HepG2 (cell line): ENCODE results near the gene ELF2. TPM values are rescaled to one million over a fixed set of nuclear protein-coding genes. Genes with fewer than 3 reads are reported as not detected.
A peak's percentile ranks its signal among the peaks of the same experiment; 100 is the strongest.

ENCODE experiments used
- BATF2 ChIP-seq: sonication (generic); formaldehyde crosslinking; IDR thresholded peaks from 2 replicates; pipeline ENCODE4 v1.8.0; 2022; ENCODE audit warnings: mild to moderate bottlenecking, missing genetic modification reagents, moderate library complexity
- EEA1 ChIP-seq: sonication (generic); formaldehyde crosslinking; IDR thresholded peaks from 2 replicates; pipeline ENCODE4 v1.5.1; 2020; ENCODE audit warnings: mild to moderate bottlenecking, missing genetic modification reagents, borderline replicate concordance
- HCFC1 ChIP-seq: fragments of 150-350 bp; IDR thresholded peaks from 2 replicates; pipeline ENCODE4 v1.6.1; 2014; ENCODE audit warnings: low read depth, low read length
- HOXA5 ChIP-seq: sonication (generic); formaldehyde crosslinking; IDR thresholded peaks from 2 replicates; pipeline ENCODE4 v1.4.0; 2020; ENCODE audit warnings: missing genetic modification reagents
- MED8 ChIP-seq: sonication (generic); formaldehyde crosslinking; IDR thresholded peaks from 2 replicates; pipeline ENCODE4 v1.8.1; 2023; ENCODE audit warnings: mild to moderate bottlenecking, missing genetic modification reagents; ENCODE audit not compliant: insufficient replicate concordance
- MLLT10 ChIP-seq: sonication (generic); formaldehyde crosslinking; IDR thresholded peaks from 2 replicates; pipeline ENCODE4 v1.4.0; 2020; ENCODE audit warnings: missing genetic modification reagents
- MXD4 ChIP-seq: IDR thresholded peaks from 2 replicates; pipeline ENCODE4 v1.6.1; 2016; ENCODE audit warnings: mild to moderate bottlenecking, missing biosample characterization, missing genetic modification reagents
- NFIB ChIP-seq: sonication (generic); formaldehyde crosslinking; IDR thresholded peaks from 2 replicates; pipeline ENCODE4 v1.9.0; 2021; ENCODE audit warnings: missing genetic modification reagents, mild to moderate bottlenecking, borderline replicate concordance
- NR2F1 ChIP-seq, 2 experiments: fragments of 450-650 bp in 1 of 2; formaldehyde crosslinking in 1 of 2; IDR thresholded peaks; 2 replicates each; pipeline versions ENCODE4 v1.5.0 to v1.6.1; 2016 to 2020; ENCODE audit warnings: mild to moderate bottlenecking in 1 of 2, missing compliant biosample characterization in 1 of 2, missing genetic modification reagents in 1 of 2, moderate library complexity in 1 of 2
- PHF5A ChIP-seq: IDR thresholded peaks from one replicate; pipeline ENCODE4 v1.6.1; 2018; ENCODE audit warnings: low read depth, missing genetic modification reagents; ENCODE audit not compliant: unreplicated experiment
- PLRG1 ChIP-seq: fragments of 450-650 bp; conservative IDR thresholded peaks from 2 replicates; pipeline ENCODE4 v1.6.1; 2016
- PRMT3 ChIP-seq: sonication (generic); formaldehyde crosslinking; IDR thresholded peaks from 2 replicates; pipeline ENCODE4 v1.8.1; 2022; ENCODE audit warnings: low read depth, mild to moderate bottlenecking, moderate library complexity, missing genetic modification reagents, borderline replicate concordance
- SATB2 ChIP-seq: sonication (generic); formaldehyde crosslinking; IDR thresholded peaks from 2 replicates; pipeline ENCODE4 v1.5.0; 2020; ENCODE audit warnings: missing genetic modification reagents
- SIN3B ChIP-seq: fragments of 150-350 bp; IDR thresholded peaks from 2 replicates; pipeline ENCODE4 v1.6.1; 2014; ENCODE audit warnings: low read length
- ZNF230 ChIP-seq: sonication (generic); formaldehyde crosslinking; IDR thresholded peaks from 2 replicates; pipeline ENCODE4 v1.4.0; 2020; ENCODE audit warnings: mild to moderate bottlenecking, missing genetic modification reagents
- ZNF274 ChIP-seq: sonication (generic); formaldehyde crosslinking; IDR thresholded peaks from 2 replicates; pipeline ENCODE4 v1.5.1; 2020; ENCODE audit warnings: mild to moderate bottlenecking, missing genetic modification reagents
- ZNF614 ChIP-seq: IDR thresholded peaks from 2 replicates; pipeline ENCODE4 v1.6.1; 2018; ENCODE audit warnings: missing biosample characterization, missing genetic modification reagents, inconsistent platforms, borderline replicate concordance
- ZNF678 ChIP-seq: sonication (generic); formaldehyde crosslinking; IDR thresholded peaks from 2 replicates; pipeline ENCODE4 v1.4.0; 2020; ENCODE audit warnings: mild to moderate bottlenecking, missing genetic modification reagents
- ZUFSP ChIP-seq: sonication (generic); formaldehyde crosslinking; IDR thresholded peaks from 2 replicates; pipeline ENCODE4 v1.9.0; 2021; ENCODE audit warnings: missing genetic modification reagents, mild to moderate bottlenecking, borderline replicate concordance
- polyA plus RNA-seq, 8 experiments: library from polyadenylated mRNA; depleted of rRNA in 3 of 8; stranded (reverse) in 7 of 8; unstranded in 1 of 8; fragments of >200 nt; fragmentation: Illumina TruSeq in 4 of 8; extraction: Trizol in 4 of 8; gene quantifications; 2 replicates each; pipeline versions ENCODE4 v1.2.1 to v1.2.3, GENCODE V29; 2011 to 2016; ENCODE audit warnings: low read depth in 4 of 8, missing spikeins in 1 of 8, mixed read lengths in 1 of 8; ENCODE audit not compliant: insufficient read depth in 1 of 8
- total RNA-seq, 5 experiments: library from RNA; depleted of rRNA; stranded (reverse); fragments of >200 nt; fragmentation: Illumina TruSeq; extraction: Trizol; gene quantifications; 2 replicates each; pipeline ENCODE4 v1.2.3, GENCODE V29; 2016; ENCODE audit warnings: low read depth in 1 of 5
- TF ChIP-seq, protein P1 (sequence below): sonication (generic); formaldehyde crosslinking; IDR thresholded peaks from 2 replicates; pipeline ENCODE4 v1.8.0; 2022; ENCODE audit warnings: mild to moderate bottlenecking, missing genetic modification reagents, moderate library complexity
- TF ChIP-seq, protein P2 (sequence below): sonication (generic); formaldehyde crosslinking; IDR thresholded peaks from 2 replicates; pipeline ENCODE4 v1.5.0; 2020; ENCODE audit warnings: mild to moderate bottlenecking, low read depth, missing genetic modification reagents, borderline replicate concordance
- TF ChIP-seq, protein P3 (sequence below): sonication (generic); formaldehyde crosslinking; IDR thresholded peaks from 2 replicates; pipeline ENCODE4 v1.4.0; 2020; ENCODE audit warnings: mild to moderate bottlenecking, missing genetic modification reagents
- TF ChIP-seq, protein P4 (sequence below): IDR thresholded peaks from 2 replicates; pipeline ENCODE4 v1.6.1; 2016; ENCODE audit warnings: low read depth, borderline replicate concordance

ELF2 gene
- total and polyA plus RNA-seq, 2 of the 13 experiments (the other 11 are each of a cell fraction or from before 2014, with no cell fraction given): 28.6 to 35.4 TPM

DNA sequence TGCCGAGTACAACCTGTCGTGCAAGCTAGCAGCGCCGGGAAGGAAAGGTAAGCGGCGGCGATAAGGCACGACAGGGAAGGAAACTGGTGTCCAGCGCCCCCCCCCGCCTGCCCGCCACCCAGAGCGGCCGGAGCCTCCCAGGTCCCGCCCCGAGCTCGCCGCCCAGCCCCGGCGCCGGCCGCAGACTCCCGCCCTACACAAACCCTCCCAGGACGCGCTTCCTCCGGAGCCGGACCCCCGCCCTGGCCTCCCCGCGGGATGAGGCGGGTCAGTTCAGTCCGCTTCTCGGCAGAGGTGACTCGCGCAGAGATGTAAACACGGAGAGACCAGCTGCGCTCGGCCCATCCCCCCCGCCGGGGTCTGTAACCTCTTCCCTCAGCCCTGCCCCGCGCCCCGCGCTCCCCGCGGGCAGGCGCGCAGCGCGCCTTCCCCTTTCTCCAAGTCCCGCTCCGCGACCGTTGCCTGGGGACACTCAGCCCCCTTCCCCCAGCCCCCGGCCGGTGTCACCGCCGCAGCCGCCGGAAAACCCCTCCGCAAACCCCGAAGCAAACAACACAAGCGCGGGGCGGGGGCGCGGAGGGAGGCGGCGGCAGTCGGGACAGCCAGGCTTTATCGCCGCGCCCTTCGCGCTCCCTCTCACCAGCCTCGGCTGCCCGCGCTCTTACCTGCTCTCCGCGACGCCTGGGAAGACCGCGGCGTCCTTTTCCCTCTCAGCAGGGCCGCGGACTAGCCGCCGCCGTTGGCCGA is 543 bp downstream of the ELF2 start (continued):
- no peak for TF ChIP-seq PRMT3
- peak; percentile 44; the same call in 1 of the 2 replicates for TF ChIP-seq MXD4 (CRISPR knock-in tag)
- TF ChIP-seq, protein P1, sequence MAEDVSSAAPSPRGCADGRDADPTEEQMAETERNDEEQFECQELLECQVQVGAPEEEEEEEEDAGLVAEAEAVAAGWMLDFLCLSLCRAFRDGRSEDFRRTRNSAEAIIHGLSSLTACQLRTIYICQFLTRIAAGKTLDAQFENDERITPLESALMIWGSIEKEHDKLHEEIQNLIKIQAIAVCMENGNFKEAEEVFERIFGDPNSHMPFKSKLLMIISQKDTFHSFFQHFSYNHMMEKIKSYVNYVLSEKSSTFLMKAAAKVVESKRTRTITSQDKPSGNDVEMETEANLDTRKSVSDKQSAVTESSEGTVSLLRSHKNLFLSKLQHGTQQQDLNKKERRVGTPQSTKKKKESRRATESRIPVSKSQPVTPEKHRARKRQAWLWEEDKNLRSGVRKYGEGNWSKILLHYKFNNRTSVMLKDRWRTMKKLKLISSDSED: no peak
- no peak for TF ChIP-seq MLLT10 (CRISPR knock-in tag)
- peak; percentile 74; the same call in 1 of the 2 replicates for TF ChIP-seq ZNF230
- TF ChIP-seq ZNF678 (CRISPR knock-in tag): no peak
- TF ChIP-seq, protein P2, sequence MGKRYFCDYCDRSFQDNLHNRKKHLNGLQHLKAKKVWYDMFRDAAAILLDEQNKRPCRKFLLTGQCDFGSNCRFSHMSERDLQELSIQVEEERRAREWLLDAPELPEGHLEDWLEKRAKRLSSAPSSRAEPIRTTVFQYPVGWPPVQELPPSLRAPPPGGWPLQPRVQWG (CRISPR knock-in tag): no peak
- TF ChIP-seq ZUFSP: no peak
- no peak for TF ChIP-seq SATB2 (CRISPR knock-in tag)
- no peak for TF ChIP-seq HCFC1
- TF ChIP-seq PHF5A: no peak
- peak; percentile 78; the same call in 1 of the 2 replicates for TF ChIP-seq ZNF614 (CRISPR knock-in tag)
- TF ChIP-seq ZNF274 (CRISPR knock-in tag): no peak; the same call in 1 of the 2 replicates
- peak in 1 of 2 experiments; percentile 44; a peak in 1 of 4 replicates for TF ChIP-seq NR2F1 (CRISPR knock-in tag; IDR thresholded peaks at IDR 0.05)
- TF ChIP-seq HOXA5 (CRISPR knock-in tag): no peak
- TF ChIP-seq NFIB: 0 out of 2 replicates have a peak, but pooled peaks have one; percentile 41
- TF ChIP-seq SIN3B: no peak
- TF ChIP-seq, protein P3, sequence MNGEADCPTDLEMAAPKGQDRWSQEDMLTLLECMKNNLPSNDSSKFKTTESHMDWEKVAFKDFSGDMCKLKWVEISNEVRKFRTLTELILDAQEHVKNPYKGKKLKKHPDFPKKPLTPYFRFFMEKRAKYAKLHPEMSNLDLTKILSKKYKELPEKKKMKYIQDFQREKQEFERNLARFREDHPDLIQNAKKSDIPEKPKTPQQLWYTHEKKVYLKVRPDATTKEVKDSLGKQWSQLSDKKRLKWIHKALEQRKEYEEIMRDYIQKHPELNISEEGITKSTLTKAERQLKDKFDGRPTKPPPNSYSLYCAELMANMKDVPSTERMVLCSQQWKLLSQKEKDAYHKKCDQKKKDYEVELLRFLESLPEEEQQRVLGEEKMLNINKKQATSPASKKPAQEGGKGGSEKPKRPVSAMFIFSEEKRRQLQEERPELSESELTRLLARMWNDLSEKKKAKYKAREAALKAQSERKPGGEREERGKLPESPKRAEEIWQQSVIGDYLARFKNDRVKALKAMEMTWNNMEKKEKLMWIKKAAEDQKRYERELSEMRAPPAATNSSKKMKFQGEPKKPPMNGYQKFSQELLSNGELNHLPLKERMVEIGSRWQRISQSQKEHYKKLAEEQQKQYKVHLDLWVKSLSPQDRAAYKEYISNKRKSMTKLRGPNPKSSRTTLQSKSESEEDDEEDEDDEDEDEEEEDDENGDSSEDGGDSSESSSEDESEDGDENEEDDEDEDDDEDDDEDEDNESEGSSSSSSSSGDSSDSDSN: peak; percentile 96
- TF ChIP-seq, protein P4, sequence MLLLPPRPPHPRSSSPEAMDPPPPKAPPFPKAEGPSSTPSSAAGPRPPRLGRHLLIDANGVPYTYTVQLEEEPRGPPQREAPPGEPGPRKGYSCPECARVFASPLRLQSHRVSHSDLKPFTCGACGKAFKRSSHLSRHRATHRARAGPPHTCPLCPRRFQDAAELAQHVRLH (CRISPR knock-in tag): peak; percentile 49; the same call in 1 of the 2 replicates
- no peak; the same call in 1 of the 2 replicates for TF ChIP-seq EEA1 (CRISPR knock-in tag)
- TF ChIP-seq BATF2: no peak
- TF ChIP-seq PLRG1: no peak
- no peak for TF ChIP-seq MED8
